ENCODE data around the gene HDGF. TPM values are rescaled to one million over a fixed set of nuclear protein-coding genes. Genes with fewer than 3 reads are reported as not detected.

The HDGF gene
- total and polyA plus RNA-seq, 2 of the 8 experiments (the other 6 are each of a cell fraction or from before 2014, with no cell fraction given): 145 to 391 TPM

DNA sequence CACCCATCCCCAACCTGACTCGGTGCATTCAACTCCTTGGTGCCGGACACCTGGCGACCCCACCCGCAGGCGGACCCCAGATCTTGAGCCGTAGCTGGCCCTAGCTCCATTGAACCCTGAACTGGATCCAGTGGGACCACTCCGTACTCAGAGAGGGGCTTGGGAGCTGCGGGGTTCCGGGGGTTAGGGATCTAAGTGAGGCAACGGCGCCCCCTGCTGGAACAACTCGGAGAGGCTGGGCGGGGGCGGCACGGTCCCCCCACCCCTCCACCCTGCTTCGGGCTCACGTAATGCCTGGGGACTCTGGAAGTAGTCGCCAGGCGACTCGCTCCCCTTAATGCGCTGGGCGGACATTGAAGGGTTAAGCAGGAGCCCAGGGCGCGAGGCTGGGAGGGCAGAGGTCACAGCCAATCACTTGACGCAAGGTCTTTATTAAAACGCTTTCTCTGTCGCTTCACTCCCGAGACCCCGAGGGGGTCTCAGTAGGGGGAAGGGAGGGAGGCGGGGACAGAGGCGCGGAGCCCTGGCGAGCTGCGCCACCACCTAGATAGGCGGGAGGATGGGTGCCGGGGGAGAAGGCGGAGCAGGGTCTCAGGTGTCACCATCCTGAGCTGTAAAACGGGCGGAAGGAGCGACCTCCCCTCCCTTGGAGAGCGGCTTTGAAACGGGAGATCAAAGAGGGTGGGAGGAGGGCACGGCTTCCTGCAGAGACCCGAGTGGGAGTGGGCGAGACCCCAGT is 45.4 kb downstream of the HDGF start (continued):
- TF ChIP-seq SRF (IDR thresholded peaks at IDR 0.05; ENCODE audit: low read depth, low read length) (no peak), TEAD4 (IDR thresholded peaks at IDR 0.05; ENCODE audit: low read depth, low read length) (no peak), FOSL1 (IDR thresholded peaks at IDR 0.05; ENCODE audit: insufficient read depth, low read depth, low read length) (no peak), ZNF274 (IDR thresholded peaks at IDR 0.05; ENCODE audit: borderline replicate concordance, extremely low read depth, low read length) (no peak), SAP30 (IDR thresholded peaks at IDR 0.05; ENCODE audit: insufficient read depth, insufficient replicate concordance, low read length) (no peak), SP2 (IDR thresholded peaks at IDR 0.05; ENCODE audit: low read length) (no peak), CREB1 (IDR thresholded peaks at IDR 0.05) (peak; percentile 33; the same call in 1 of the 2 replicates), YY1 (IDR thresholded peaks at IDR 0.05; ENCODE audit: low read depth, low read length) (peak; percentile 58), POLR2AphosphoS5 (IDR thresholded peaks at IDR 0.05; ENCODE audit: low read depth, low read length) (no peak)
- TF ChIP-seq, protein P1, sequence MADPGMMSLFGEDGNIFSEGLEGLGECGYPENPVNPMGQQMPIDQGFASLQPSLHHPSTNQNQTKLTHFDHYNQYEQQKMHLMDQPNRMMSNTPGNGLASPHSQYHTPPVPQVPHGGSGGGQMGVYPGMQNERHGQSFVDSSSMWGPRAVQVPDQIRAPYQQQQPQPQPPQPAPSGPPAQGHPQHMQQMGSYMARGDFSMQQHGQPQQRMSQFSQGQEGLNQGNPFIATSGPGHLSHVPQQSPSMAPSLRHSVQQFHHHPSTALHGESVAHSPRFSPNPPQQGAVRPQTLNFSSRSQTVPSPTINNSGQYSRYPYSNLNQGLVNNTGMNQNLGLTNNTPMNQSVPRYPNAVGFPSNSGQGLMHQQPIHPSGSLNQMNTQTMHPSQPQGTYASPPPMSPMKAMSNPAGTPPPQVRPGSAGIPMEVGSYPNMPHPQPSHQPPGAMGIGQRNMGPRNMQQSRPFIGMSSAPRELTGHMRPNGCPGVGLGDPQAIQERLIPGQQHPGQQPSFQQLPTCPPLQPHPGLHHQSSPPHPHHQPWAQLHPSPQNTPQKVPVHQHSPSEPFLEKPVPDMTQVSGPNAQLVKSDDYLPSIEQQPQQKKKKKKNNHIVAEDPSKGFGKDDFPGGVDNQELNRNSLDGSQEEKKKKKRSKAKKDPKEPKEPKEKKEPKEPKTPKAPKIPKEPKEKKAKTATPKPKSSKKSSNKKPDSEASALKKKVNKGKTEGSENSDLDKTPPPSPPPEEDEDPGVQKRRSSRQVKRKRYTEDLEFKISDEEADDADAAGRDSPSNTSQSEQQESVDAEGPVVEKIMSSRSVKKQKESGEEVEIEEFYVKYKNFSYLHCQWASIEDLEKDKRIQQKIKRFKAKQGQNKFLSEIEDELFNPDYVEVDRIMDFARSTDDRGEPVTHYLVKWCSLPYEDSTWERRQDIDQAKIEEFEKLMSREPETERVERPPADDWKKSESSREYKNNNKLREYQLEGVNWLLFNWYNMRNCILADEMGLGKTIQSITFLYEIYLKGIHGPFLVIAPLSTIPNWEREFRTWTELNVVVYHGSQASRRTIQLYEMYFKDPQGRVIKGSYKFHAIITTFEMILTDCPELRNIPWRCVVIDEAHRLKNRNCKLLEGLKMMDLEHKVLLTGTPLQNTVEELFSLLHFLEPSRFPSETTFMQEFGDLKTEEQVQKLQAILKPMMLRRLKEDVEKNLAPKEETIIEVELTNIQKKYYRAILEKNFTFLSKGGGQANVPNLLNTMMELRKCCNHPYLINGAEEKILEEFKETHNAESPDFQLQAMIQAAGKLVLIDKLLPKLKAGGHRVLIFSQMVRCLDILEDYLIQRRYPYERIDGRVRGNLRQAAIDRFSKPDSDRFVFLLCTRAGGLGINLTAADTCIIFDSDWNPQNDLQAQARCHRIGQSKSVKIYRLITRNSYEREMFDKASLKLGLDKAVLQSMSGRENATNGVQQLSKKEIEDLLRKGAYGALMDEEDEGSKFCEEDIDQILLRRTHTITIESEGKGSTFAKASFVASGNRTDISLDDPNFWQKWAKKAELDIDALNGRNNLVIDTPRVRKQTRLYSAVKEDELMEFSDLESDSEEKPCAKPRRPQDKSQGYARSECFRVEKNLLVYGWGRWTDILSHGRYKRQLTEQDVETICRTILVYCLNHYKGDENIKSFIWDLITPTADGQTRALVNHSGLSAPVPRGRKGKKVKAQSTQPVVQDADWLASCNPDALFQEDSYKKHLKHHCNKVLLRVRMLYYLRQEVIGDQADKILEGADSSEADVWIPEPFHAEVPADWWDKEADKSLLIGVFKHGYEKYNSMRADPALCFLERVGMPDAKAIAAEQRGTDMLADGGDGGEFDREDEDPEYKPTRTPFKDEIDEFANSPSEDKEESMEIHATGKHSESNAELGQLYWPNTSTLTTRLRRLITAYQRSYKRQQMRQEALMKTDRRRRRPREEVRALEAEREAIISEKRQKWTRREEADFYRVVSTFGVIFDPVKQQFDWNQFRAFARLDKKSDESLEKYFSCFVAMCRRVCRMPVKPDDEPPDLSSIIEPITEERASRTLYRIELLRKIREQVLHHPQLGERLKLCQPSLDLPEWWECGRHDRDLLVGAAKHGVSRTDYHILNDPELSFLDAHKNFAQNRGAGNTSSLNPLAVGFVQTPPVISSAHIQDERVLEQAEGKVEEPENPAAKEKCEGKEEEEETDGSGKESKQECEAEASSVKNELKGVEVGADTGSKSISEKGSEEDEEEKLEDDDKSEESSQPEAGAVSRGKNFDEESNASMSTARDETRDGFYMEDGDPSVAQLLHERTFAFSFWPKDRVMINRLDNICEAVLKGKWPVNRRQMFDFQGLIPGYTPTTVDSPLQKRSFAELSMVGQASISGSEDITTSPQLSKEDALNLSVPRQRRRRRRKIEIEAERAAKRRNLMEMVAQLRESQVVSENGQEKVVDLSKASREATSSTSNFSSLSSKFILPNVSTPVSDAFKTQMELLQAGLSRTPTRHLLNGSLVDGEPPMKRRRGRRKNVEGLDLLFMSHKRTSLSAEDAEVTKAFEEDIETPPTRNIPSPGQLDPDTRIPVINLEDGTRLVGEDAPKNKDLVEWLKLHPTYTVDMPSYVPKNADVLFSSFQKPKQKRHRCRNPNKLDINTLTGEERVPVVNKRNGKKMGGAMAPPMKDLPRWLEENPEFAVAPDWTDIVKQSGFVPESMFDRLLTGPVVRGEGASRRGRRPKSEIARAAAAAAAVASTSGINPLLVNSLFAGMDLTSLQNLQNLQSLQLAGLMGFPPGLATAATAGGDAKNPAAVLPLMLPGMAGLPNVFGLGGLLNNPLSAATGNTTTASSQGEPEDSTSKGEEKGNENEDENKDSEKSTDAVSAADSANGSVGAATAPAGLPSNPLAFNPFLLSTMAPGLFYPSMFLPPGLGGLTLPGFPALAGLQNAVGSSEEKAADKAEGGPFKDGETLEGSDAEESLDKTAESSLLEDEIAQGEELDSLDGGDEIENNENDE (IDR thresholded peaks at IDR 0.05; ENCODE audit: insufficient replicate concordance, low read length): no peak

Data from H1 (cell line).